Measurements from ENCODE around the gene PRAME. TPM values are rescaled to one million over a fixed set of nuclear protein-coding genes. Genes with fewer than 3 reads are reported as not detected.

The PRAME gene
- total RNA-seq, 1 experiment from 2014 or later, result not detected

DNA sequence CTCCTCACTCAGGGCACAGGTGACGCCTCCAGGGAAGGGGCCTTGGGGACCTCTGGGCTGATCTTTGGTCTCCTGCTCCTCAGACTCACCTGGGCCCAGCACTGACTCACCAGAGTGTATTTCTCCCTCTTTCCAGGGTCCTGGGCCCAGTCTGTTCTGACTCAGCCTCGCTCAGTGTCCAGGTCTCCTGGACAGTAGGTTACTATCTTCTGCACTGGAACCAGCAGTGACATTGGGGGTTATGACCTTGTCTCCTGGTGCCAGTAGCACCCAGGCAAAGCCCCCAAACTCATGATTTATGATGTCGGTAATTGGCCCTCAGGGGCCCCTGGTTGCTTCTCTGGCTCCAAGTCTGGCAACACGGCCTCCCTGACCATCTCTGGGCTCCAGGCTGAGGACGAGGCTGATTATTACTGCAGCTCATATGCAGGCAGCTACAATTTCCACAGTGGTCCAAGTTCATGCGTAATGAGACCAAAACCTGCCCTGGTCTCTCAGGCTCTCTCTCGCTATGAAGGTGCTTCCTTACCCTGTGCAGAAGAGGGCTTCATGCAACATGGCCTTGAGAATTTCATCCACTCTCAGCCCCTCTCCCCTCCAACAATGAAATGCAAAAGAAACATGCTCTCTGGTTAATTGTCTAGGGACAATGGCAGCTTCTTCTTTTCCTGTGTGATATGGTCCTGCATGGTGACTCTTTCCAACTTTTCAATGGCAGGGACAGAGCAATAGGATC, 21.0 kb upstream of the PRAME start:
- ChIA-PET CTCF (no interaction called here), POLR2A (no interaction called here)
- H3K4me3 ChIP-seq (ENCODE audit: low read depth, low read length), result no peak overlapping the region
- no peaks in the 10 kb centered on the region for H3K9me3 ChIP-seq
- no peak overlapping the region for H3K4me3 Mint-ChIP-seq (ENCODE audit: unreplicated experiment)
- no peak for DNase-seq
- intact Hi-C loops (cut with micrococcal nuclease; ENCODE audit: unreplicated experiment), result no loop called here
- no peaks in the 10 kb centered on the region for H3K9me3 Mint-ChIP-seq (ENCODE audit: unreplicated experiment)
- H3K27me3 ChIP-seq (replicated peaks; ENCODE audit: control insufficient read depth, insufficient read depth, low read length), result no peaks in the 10 kb centered on the region
- peaks cover 9% of the 10 kb centered on the region for H3K27me3 Mint-ChIP-seq (ENCODE audit: insufficient read depth, unreplicated experiment)
- H3K27ac Mint-ChIP-seq (ENCODE audit: unreplicated experiment), result no peak overlapping the region
- no peaks in the 10 kb centered on the region for H3K4me1 ChIP-seq
- no peaks in the 10 kb centered on the region for H3K4me1 Mint-ChIP-seq (ENCODE audit: low read depth, unreplicated experiment)
- TF ChIP-seq, protein P1, sequence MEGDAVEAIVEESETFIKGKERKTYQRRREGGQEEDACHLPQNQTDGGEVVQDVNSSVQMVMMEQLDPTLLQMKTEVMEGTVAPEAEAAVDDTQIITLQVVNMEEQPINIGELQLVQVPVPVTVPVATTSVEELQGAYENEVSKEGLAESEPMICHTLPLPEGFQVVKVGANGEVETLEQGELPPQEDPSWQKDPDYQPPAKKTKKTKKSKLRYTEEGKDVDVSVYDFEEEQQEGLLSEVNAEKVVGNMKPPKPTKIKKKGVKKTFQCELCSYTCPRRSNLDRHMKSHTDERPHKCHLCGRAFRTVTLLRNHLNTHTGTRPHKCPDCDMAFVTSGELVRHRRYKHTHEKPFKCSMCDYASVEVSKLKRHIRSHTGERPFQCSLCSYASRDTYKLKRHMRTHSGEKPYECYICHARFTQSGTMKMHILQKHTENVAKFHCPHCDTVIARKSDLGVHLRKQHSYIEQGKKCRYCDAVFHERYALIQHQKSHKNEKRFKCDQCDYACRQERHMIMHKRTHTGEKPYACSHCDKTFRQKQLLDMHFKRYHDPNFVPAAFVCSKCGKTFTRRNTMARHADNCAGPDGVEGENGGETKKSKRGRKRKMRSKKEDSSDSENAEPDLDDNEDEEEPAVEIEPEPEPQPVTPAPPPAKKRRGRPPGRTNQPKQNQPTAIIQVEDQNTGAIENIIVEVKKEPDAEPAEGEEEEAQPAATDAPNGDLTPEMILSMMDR (IDR thresholded peaks at IDR 0.05; ENCODE audit: insufficient read depth in 1 of 2, low read depth in 1 of 2, low read length in 1 of 2, severe bottlenecking in 1 of 2, unreplicated experiment in 1 of 2), result no peak
- BruUV-seq (replicated peaks), result no TSS peak
- H3K36me3 Mint-ChIP-seq (ENCODE audit: insufficient read depth, unreplicated experiment), result no peaks in the 10 kb centered on the region
- no peaks in the 10 kb centered on the region for H3K36me3 ChIP-seq (ENCODE audit: control insufficient read depth, insufficient read depth, low read length)

DNA sequence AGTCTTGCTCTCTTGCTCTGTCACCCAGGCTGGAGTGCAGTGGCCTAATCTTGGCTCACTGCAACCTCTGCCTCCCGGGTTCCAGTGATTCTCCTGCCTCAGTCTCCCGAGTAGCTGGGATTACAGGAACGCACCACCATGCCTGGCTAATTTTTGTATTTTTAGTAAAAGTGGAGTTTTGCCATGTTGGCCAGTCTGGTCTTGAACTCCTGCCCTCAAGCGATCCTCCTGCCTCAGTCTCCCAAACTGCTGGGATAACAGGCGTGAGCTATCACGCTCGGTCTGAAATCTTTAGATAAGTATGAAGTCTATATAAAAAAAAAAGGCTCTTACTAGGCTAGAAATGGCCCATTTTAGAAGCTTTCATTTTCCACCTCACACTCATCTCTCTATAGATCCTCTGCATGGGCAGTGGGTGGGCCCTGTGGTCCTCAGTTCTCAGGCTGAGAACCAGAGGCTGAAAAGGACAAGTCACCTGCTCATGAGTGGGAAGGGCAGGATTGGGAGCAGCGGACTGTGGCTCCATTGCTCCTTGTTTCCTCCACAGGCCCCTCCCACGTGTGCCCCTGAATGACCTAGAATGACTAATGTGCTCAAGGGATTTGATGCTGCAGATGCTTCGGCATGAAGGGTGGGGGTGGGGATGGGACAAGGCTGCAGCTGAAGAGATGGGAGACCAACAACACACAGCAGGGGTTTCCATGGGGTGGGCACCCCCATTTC, 19.8 kb upstream of the PRAME start:
- no peak overlapping the region for H3K4me3 ChIP-seq (ENCODE audit: low read depth, low read length)
- BruUV-seq (replicated peaks), result no TSS peak
- no peaks in the 10 kb centered on the region for H3K36me3 ChIP-seq (ENCODE audit: control insufficient read depth, insufficient read depth, low read length)
- no peaks in the 10 kb centered on the region for H3K4me1 ChIP-seq
- ChIA-PET POLR2A (no interaction called here), CTCF (no interaction called here)
- Mint-ChIP-seq H3K36me3 (ENCODE audit: insufficient read depth, unreplicated experiment) (no peaks in the 10 kb centered on the region), H3K4me3 (ENCODE audit: unreplicated experiment) (no peak overlapping the region), H3K27ac (ENCODE audit: unreplicated experiment) (no peak overlapping the region), H3K9me3 (ENCODE audit: unreplicated experiment) (no peaks in the 10 kb centered on the region), H3K4me1 (ENCODE audit: low read depth, unreplicated experiment) (no peaks in the 10 kb centered on the region), H3K27me3 (ENCODE audit: insufficient read depth, unreplicated experiment) (peaks cover 8% of the 10 kb centered on the region)
- H3K9me3 ChIP-seq, result no peaks in the 10 kb centered on the region
- TF ChIP-seq, protein P1 (IDR thresholded peaks at IDR 0.05; ENCODE audit: insufficient read depth in 1 of 2, low read depth in 1 of 2, low read length in 1 of 2, severe bottlenecking in 1 of 2, unreplicated experiment in 1 of 2), result no peak
- intact Hi-C loops (cut with micrococcal nuclease; ENCODE audit: unreplicated experiment), result no loop called here
- no peak for DNase-seq
- no peaks in the 10 kb centered on the region for H3K27me3 ChIP-seq (replicated peaks; ENCODE audit: control insufficient read depth, insufficient read depth, low read length)

DNA sequence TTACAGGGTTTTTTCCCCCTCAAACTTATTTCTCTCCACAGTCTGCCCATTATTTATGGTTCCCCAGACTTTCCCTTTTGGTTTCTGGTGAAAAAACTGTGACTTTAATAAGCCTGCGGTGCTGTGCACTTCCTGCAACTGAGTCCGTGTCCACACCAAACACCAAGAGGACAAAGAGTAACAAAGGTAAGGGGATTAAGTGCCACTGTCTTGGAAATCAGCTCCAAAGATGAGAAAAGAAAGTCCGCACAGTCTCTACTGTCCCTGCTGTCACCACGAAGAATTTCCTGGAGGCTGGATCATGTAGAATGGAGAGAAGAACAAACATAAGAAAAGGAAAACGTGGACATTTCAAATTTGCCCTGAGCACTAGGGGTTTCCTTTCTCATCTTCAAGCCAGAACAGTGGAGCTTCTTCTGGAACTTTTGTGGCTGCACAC, 17.9 kb upstream of the PRAME start:
- Mint-ChIP-seq H3K36me3 (ENCODE audit: insufficient read depth, unreplicated experiment) (no peaks in the 10 kb centered on the region), H3K27ac (ENCODE audit: unreplicated experiment) (no peak overlapping the region), H3K4me1 (ENCODE audit: low read depth, unreplicated experiment) (no peaks in the 10 kb centered on the region), H3K27me3 (ENCODE audit: insufficient read depth, unreplicated experiment) (peaks cover 3% of the 10 kb centered on the region), H3K9me3 (ENCODE audit: unreplicated experiment) (no peaks in the 10 kb centered on the region), H3K4me3 (ENCODE audit: unreplicated experiment) (no peak overlapping the region)
- TF ChIP-seq, protein P1 (IDR thresholded peaks at IDR 0.05; ENCODE audit: insufficient read depth in 1 of 2, low read depth in 1 of 2, low read length in 1 of 2, severe bottlenecking in 1 of 2, unreplicated experiment in 1 of 2), result no peak
- Histone ChIP-seq H3K9me3 (no peaks in the 10 kb centered on the region), H3K4me1 (no peaks in the 10 kb centered on the region), H3K27me3 (replicated peaks; ENCODE audit: control insufficient read depth, insufficient read depth, low read length) (no peaks in the 10 kb centered on the region), H3K4me3 (ENCODE audit: low read depth, low read length) (no peak overlapping the region), H3K36me3 (ENCODE audit: control insufficient read depth, insufficient read depth, low read length) (no peaks in the 10 kb centered on the region)
- no TSS peak for BruUV-seq (replicated peaks)
- intact Hi-C loops (cut with micrococcal nuclease; ENCODE audit: unreplicated experiment), result no loop called here
- POLR2A ChIA-PET, result no interaction called here
- CTCF ChIA-PET, result interaction anchor here (0.6 to 2.6 kb wide), 5 partner anchors 10 to 145 kb away, joined by 3 to 29 read pairs (median 8); no protein-coding TSS in a partner anchor
- no peak for DNase-seq
